HepG2 (cell line): ENCODE data around the gene GPR39. TPM values are rescaled to one million over a fixed set of nuclear protein-coding genes. Genes with fewer than 3 reads are reported as not detected.

ENCODE experiments used
- ATAC-seq: fragments of 200-7000 bp; cut with Tn5 transposase; 3 replicates; pipeline ENCODE4 v1.9.1; 2020; ENCODE audit warnings: mild to moderate bottlenecking, moderate library complexity
- BruUV-seq: library from RNA; stranded (reverse); fragments of 400-500 nt; replicated peaks from 2 replicates; lab custom pipeline; 2021; lab: Mats Ljungman, UMichigan
- CTCF ChIA-PET: fragments of 300-600 bp; formaldehyde crosslinking; extraction: SDS; loops from one replicate; lab custom pipeline; 2021; ENCODE audit warnings: low total read pairs, inconsistent platforms, low intra/inter-chr PET ratio; lab: Yijun Ruan, JAX
- POLR2A ChIA-PET: fragments of 350-600 bp; sonication (Branson Sonifier 250); formaldehyde crosslinking; loops from one replicate; lab custom pipeline; 2020; ENCODE audit warnings: antibody characterized with exemption, inconsistent platforms; lab: Yijun Ruan, JAX
- DNase-seq: peaks from one replicate; pipeline ENCODE4 v3.0.0-alpha.2; 2015; ENCODE audit warnings: low spot score
- FAIRE-seq: peaks from 3 replicates; lab custom pipeline; 2011; peaks lifted over from hg19 to GRCh38; lab: Jason Lieb, UNC
- H2AFZ ChIP-seq: one replicate; pipeline ENCODE4 v1.6.1; 2011; ENCODE audit warnings: low read length, inconsistent platforms
- H3K27ac ChIP-seq: fragments of 300-600 bp; 3 replicates; pipeline ENCODE4 v1.8.0; 2011; ENCODE audit warnings: mixed run types, mild to moderate bottlenecking, mixed read lengths, low read length, inconsistent platforms; ENCODE audit not compliant: insufficient read depth; ENCODE audit errors: extremely low read length
- H3K27me3 ChIP-seq, 2 experiments: fragments of 200-600 bp in 1 of 2; 2 replicates in 1 of 2; 3 replicates in 1 of 2; pipeline versions ENCODE4 v1.6.0 to v1.8.0; 2011; ENCODE audit warnings: low read length in 2 of 2, mild to moderate bottlenecking in 2 of 2, moderate library complexity in 2 of 2, inconsistent platforms in 1 of 2; ENCODE audit not compliant: insufficient read depth in 2 of 2, control insufficient read depth in 1 of 2
- H3K36me3 ChIP-seq, 2 experiments: fragments of 200-600 bp in 1 of 2; replicated peaks in 1 of 2; 2 replicates in 1 of 2; 3 replicates in 1 of 2; pipeline versions ENCODE4 v1.5.1 to v1.8.0; 2011; ENCODE audit warnings: low read length in 2 of 2, inconsistent platforms in 1 of 2; ENCODE audit not compliant: insufficient read depth in 2 of 2, control insufficient read depth in 1 of 2
- H3K4me1 ChIP-seq: 2 replicates; pipeline ENCODE4 v1.5.1; 2012; ENCODE audit warnings: low read length, inconsistent platforms; ENCODE audit not compliant: insufficient read depth
- H3K4me2 ChIP-seq: 2 replicates; pipeline ENCODE4 v1.6.0; 2011; ENCODE audit warnings: low read depth, low read length, inconsistent platforms
- H3K4me3 ChIP-seq, 3 experiments: fragments of 200-600 bp in 1 of 3; sonication (generic), shearing (Covaris generic) in 1 of 3; replicated peaks in 1 of 3; 2 replicates each; pipeline ENCODE4 v1.5.1; 2011 to 2016; ENCODE audit warnings: low read length in 3 of 3, inconsistent platforms in 2 of 3, low read depth in 2 of 3, mild to moderate bottlenecking in 2 of 3, control low read depth in 1 of 3, mixed read lengths in 1 of 3; ENCODE audit not compliant: insufficient read depth in 1 of 3
- H3K79me2 ChIP-seq: one replicate; pipeline ENCODE4 v1.6.1; 2011; ENCODE audit warnings: low read length, inconsistent platforms; ENCODE audit not compliant: insufficient read depth
- H3K9ac ChIP-seq: 2 replicates; pipeline ENCODE4 v1.6.0; 2011; ENCODE audit warnings: mild to moderate bottlenecking, low read depth, low read length, inconsistent platforms; ENCODE audit not compliant: insufficient read depth
- H3K9me3 ChIP-seq: 2 replicates; pipeline ENCODE4 v1.5.1; 2012; ENCODE audit warnings: mild to moderate bottlenecking, low read length
- H4K20me1 ChIP-seq: 2 replicates; pipeline ENCODE4 v1.6.0; 2011; ENCODE audit warnings: inconsistent platforms, mild to moderate bottlenecking, low read length, moderate library complexity; ENCODE audit not compliant: insufficient read depth
- HMG20B ChIP-seq: conservative IDR thresholded peaks from 2 replicates; pipeline ENCODE4 v1.6.1; 2016; ENCODE audit warnings: missing genetic modification reagents, missing compliant biosample characterization
- NFYB ChIP-seq: sonication (generic); formaldehyde crosslinking; IDR thresholded peaks from 2 replicates; pipeline ENCODE4 v1.4.0; 2020; ENCODE audit warnings: missing genetic modification reagents
- PHF8 ChIP-seq: sonication (generic); formaldehyde crosslinking; IDR thresholded peaks from 2 replicates; pipeline ENCODE4 v1.5.0; 2020; ENCODE audit warnings: missing genetic modification reagents
- TAF1 ChIP-seq: sonication (generic); formaldehyde crosslinking; IDR thresholded peaks from 2 replicates; pipeline ENCODE4 v1.4.0; 2020; ENCODE audit warnings: missing genetic modification reagents
- ZBTB33 ChIP-seq: sonication (generic); formaldehyde crosslinking; IDR thresholded peaks from 2 replicates; pipeline ENCODE4 v1.4.0; 2020; ENCODE audit warnings: missing genetic modification reagents
- ZBTB49 ChIP-seq: sonication (generic); formaldehyde crosslinking; IDR thresholded peaks from 2 replicates; pipeline ENCODE4 v1.4.0; 2020; ENCODE audit warnings: missing genetic modification reagents, borderline replicate concordance
- ZNF430 ChIP-seq: sonication (generic); formaldehyde crosslinking; IDR thresholded peaks from 2 replicates; pipeline ENCODE4 v1.9.0; 2021; ENCODE audit warnings: mild to moderate bottlenecking, missing genetic modification reagents
- ZNF768 ChIP-seq: sonication (generic); formaldehyde crosslinking; IDR thresholded peaks from 2 replicates; pipeline ENCODE4 v1.4.0; 2020; ENCODE audit warnings: missing genetic modification reagents
- WGBS: methylation state at CpG from one replicate; pipeline ENCODE4 v1.1.6; 2017; ENCODE audit warnings: low lambda C conversion rate; 5-methylcytosine and 5-hydroxymethylcytosine counted together
- in situ Hi-C: cut with HindIII; loops from 2 replicates; pipeline ENCODE4 v1.10.0; 2017; ENCODE audit warnings: low pct_unique_long_range_greater_than_20kb; ENCODE audit not compliant: extremely low pct_ligation_motif_present
- intact Hi-C: fragments of 100-400 bp; cut with micrococcal nuclease; formaldehyde crosslinking; loops from one replicate; pipeline ENCODE4 v1.10.0; 2022; ENCODE audit not compliant: unreplicated experiment
- polyA plus RNA-seq, 8 experiments: library from polyadenylated mRNA; depleted of rRNA in 3 of 8; stranded (reverse) in 7 of 8; unstranded in 1 of 8; fragments of >200 nt; fragmentation: Illumina TruSeq in 4 of 8; extraction: Trizol in 4 of 8; gene quantifications; 2 replicates each; pipeline versions ENCODE4 v1.2.1 to v1.2.3, GENCODE V29; 2011 to 2016; ENCODE audit warnings: low read depth in 4 of 8, missing spikeins in 1 of 8, mixed read lengths in 1 of 8; ENCODE audit not compliant: insufficient read depth in 1 of 8
- total RNA-seq, 5 experiments: library from RNA; depleted of rRNA; stranded (reverse); fragments of >200 nt; fragmentation: Illumina TruSeq; extraction: Trizol; gene quantifications; 2 replicates each; pipeline ENCODE4 v1.2.3, GENCODE V29; 2016; ENCODE audit warnings: low read depth in 1 of 5

The GPR39 gene
- total and polyA plus RNA-seq, 2 of the 13 experiments (the other 11 are each of a cell fraction or from before 2014, with no cell fraction given) = 0.16 to 0.62 TPM

GRCh38 chr2:132417430-132418035 lies 928 bp downstream of the GPR39 start:
- H3K9ac ChIP-seq = no peak overlapping the region
- no peak overlapping the region for H3K4me3 ChIP-seq
- WGBS = 91% methylated on average over 28 of the region's 30 CpGs
- peaks cover 21% of the 10 kb centered on the region for H3K4me1 ChIP-seq
- no peaks in the 10 kb centered on the region for H4K20me1 ChIP-seq
- no TSS peak for BruUV-seq
- ChIA-PET CTCF (no interaction called here), POLR2A (interaction anchor here (2.1 kb wide), 1 partner anchor 8 kb away, joined by 10 read pairs; no protein-coding TSS in a partner anchor)
- no peak overlapping the region for H3K27ac ChIP-seq
- no peaks in the 10 kb centered on the region for H3K36me3 ChIP-seq
- no peak overlapping the region for H3K4me2 ChIP-seq
- in situ Hi-C loops = no loop called here
- no peak for DNase-seq
- intact Hi-C loops = loop anchor here (2.0 kb wide), 1 partner anchor 23 kb away; no protein-coding TSS in a partner anchor
- ATAC-seq = no peak
- no peak for TF ChIP-seq PHF8 (CRISPR knock-in tag)
- no peak for TF ChIP-seq HMG20B
- TF ChIP-seq NFYB (CRISPR knock-in tag) = no peak
- no peak for TF ChIP-seq TAF1 (CRISPR knock-in tag)
- TF ChIP-seq ZNF430 (CRISPR knock-in tag) = no peak
- peak; percentile 6; the same call in 1 of the 2 replicates for TF ChIP-seq ZBTB33 (CRISPR knock-in tag)
- 0 out of 2 replicates have a peak, but pooled peaks have one; percentile 14 for TF ChIP-seq ZNF768
- TF ChIP-seq ZBTB49 (CRISPR knock-in tag) = no peak
- no peaks in the 10 kb centered on the region for H3K79me2 ChIP-seq
- no peaks in the 10 kb centered on the region for H3K9me3 ChIP-seq
- no peak overlapping the region for H2AFZ ChIP-seq
- H3K27me3 ChIP-seq = peaks cover 3 to 20% of the 10 kb centered on the region in 2 experiments; a peak in 3 of 5 replicates
- no peak for FAIRE-seq
